Ovary (tissue), 10 donors: ENCODE results near the gene N4BP3. TPM values are rescaled to one million over a fixed set of nuclear protein-coding genes. Genes with fewer than 3 reads are reported as not detected.

Source experiments
- DNase-seq, 5 donors: peaks; one replicate each; pipeline ENCODE4 v3.0.0-alpha.2; 2019 to 2020
- H3K27ac ChIP-seq, 2 donors: fragments of 200-600 bp; one replicate each; pipeline versions ENCODE4 v1.5.1 to v1.8.0; 2019 to 2022
- H3K27me3 ChIP-seq: fragments of 200-600 bp; one replicate; pipeline ENCODE4 v1.8.0; 2022
- H3K36me3 ChIP-seq: fragments of 200-600 bp; sonication (generic); one replicate; pipeline ENCODE4 v1.5.1; 2019
- H3K4me1 ChIP-seq: one replicate; pipeline ENCODE4 v1.8.1; 2013; ENCODE audit warnings: mild to moderate bottlenecking, moderate library complexity; ENCODE audit not compliant: insufficient read depth
- H3K4me3 ChIP-seq: fragments of 200-600 bp; sonication (generic); one replicate; pipeline ENCODE4 v1.5.1; 2017
- H3K9me3 ChIP-seq, 2 donors: fragments of 200-600 bp in 1 of 2; sonication (generic) in 1 of 2; one replicate each; pipeline versions ENCODE4 v1.5.1 to v1.8.1; 2013 to 2019; ENCODE audit warnings: mild to moderate bottlenecking in 1 of 2, moderate library complexity in 1 of 2
- CTCF ChIP-seq, 3 donors: fragments of 450-650 bp in 2 of 3; fragments of 200-600 bp in 1 of 3; IDR thresholded peaks; one replicate each; pipeline versions ENCODE4 v1.5.1 to v1.8.0; 2016 to 2022; ENCODE audit warnings: antibody characterized with exemption in 3 of 3, mild to moderate bottlenecking in 1 of 3
- EP300 ChIP-seq: sonication (generic); formaldehyde crosslinking; IDR thresholded peaks from one replicate; pipeline ENCODE4 v1.6.1; 2017; ENCODE audit warnings: antibody characterized with exemption
- POLR2A ChIP-seq: fragments of 450-650 bp; IDR thresholded peaks from one replicate; pipeline ENCODE4 v1.6.1; 2017; ENCODE audit warnings: antibody characterized with exemption, mild to moderate bottlenecking, moderate library complexity
- WGBS, 3 donors: extraction: QIAGEN DNeasy Blood & Tissue Kit in 1 of 3; methylation state at CpG; one replicate each; pipeline versions ENCODE4 v1.1.5 to v1.1.7; 2013 to 2017; 5-methylcytosine and 5-hydroxymethylcytosine counted together
- intact Hi-C, 4 donors: fragments of 100-400 bp; cut with DNase I; formaldehyde crosslinking; loops; one replicate each; pipeline versions ENCODE4 v1.11.0 to v1.15.1; 2022 to 2023
- long read RNA-seq, 3 donors: library from polyadenylated mRNA in 2 of 3; unstranded in 2 of 3; transcript quantifications; one replicate each; pipeline ENCODE4 v2.0.0 and lab custom pipeline, GENCODE V29; 2021 to 2026
- polyA plus RNA-seq, 2 donors: library from polyadenylated mRNA; stranded (reverse); fragments of 200-250 nt in 1 of 2; fragments of 350-450 nt in 1 of 2; fragmentation: Illumina TruSeq in 1 of 2; extraction: RNeasy Lipid Tissue Mini Kit (QIAGEN cat#74804) in 1 of 2; gene quantifications; one replicate each; pipeline ENCODE4 v1.2.3, GENCODE V29; 2013 to 2014
- total RNA-seq, 7 donors: library from RNA; depleted of rRNA in 2 of 7; stranded (reverse); fragments of >200 nt in 2 of 7; fragmentation: NEBNext Ultra II Directional in 3 of 7; extraction: Animal tissue kit (Norgen Biotek cat#: 25700) in 3 of 7; gene quantifications; one replicate each; pipeline versions ENCODE4 v1.1.0 to v1.2.4, GENCODE V29; 2016 to 2023
- donor health status: DM: no; HTN: no; CAD: no; lungs with moderate emphysema.
- donor health status: DM: no; HTN: no; CAD: no.
- donor health status: Bipolar disorder and iron deficiency.
- donor health status: DM: yes; HTN: yes; CAD: no.
- donor health status: DM: no; HTN: no; CAD: no.
- donor health status: DM: yes; HTN: yes; CAD: no.

N4BP3 gene
- total RNA-seq = 1 to 10 TPM in 2 of 7 donors, under 1 TPM in 5; 0.40 to 1.8 (median 0.58) TPM
- polyA plus RNA-seq = 1 to 10 TPM in 1 of 2 donors, under 1 TPM in 1; 0.58 to 1.3 TPM
- long read RNA-seq, donor 1, full-length matches to known transcripts = 5 of 10 reads
- long read RNA-seq, donor 1, partial matches to known transcripts = 3 of 10 reads
- long read RNA-seq, donor 1, other reads (novel, unspliced or antisense) = 2 of 10 reads
- long read RNA-seq, donor 2, full-length matches to known transcripts = 2 of 2 reads
- long read RNA-seq, donor 2, partial matches to known transcripts = 0 of 2 reads
- long read RNA-seq, donor 2, other reads (novel, unspliced or antisense) = 0 of 2 reads
- long read RNA-seq, donor 3, full-length matches to known transcripts = 1 of 5 reads
- long read RNA-seq, donor 3, partial matches to known transcripts = 0 of 5 reads
- long read RNA-seq, donor 3, other reads (novel, unspliced or antisense) = 4 of 5 reads

- TF ChIP-seq EP300 (no peak), CTCF (IDR thresholded peaks at IDR 0.05) (no peak)
- no peaks in the 10 kb centered on the region for H3K9me3 ChIP-seq
- peak in 3 of 5 donors; percentile 31 to 64 (median 50) for DNase-seq
- H3K36me3 ChIP-seq = no peaks in the 10 kb centered on the region
- no peak within 1 kb of the TSS for H3K27ac ChIP-seq
- no peaks in the 10 kb centered on the region for H3K27me3 ChIP-seq
- WGBS, 3 donors = 1 to 2% (median 1%) methylated on average over 41 to 96 of the region's 96 CpGs
- H3K4me1 ChIP-seq = no peaks in the 10 kb centered on the region
- peak within 1 kb of the TSS; percentile 28 for H3K4me3 ChIP-seq
- intact Hi-C loops = loop anchor here in 1 of 4 donors (10.0 kb wide), 1 partner anchor 292 kb away; no protein-coding TSS in a partner anchor
Measured at GRCh38 chr5:178113141-178113787, at the start of gene N4BP3. TSS of gene N4BP3 (plus strand) at chr5:178113532. CDS start at chr5:178119584, 6,052 bp downstream.

- H3K36me3 ChIP-seq = no peaks in the 10 kb centered on the region
- no peak overlapping the region for H3K27ac ChIP-seq
- no peaks in the 10 kb centered on the region for H3K9me3 ChIP-seq
- intact Hi-C loops = loop anchor here in 1 of 4 donors (10.0 kb wide), 1 partner anchor 463 kb away; the partner anchor contains the start of gene B4GALT7
- H3K27me3 ChIP-seq = no peaks in the 10 kb centered on the region
- 56 to 63% (median 61%) methylated on average over 6 of the region's 6 CpGs for WGBS, 3 donors
- H3K4me3 ChIP-seq = no peak overlapping the region
- DNase-seq = no peak
- TF ChIP-seq EP300 (no peak), POLR2A (no peak), CTCF (IDR thresholded peaks at IDR 0.05) (no peak)
- H3K4me1 ChIP-seq = no peaks in the 10 kb centered on the region
Measured at GRCh38 chr5:178067755-178068154, 45.6 kb upstream of the N4BP3 start.

GRCh38 chr5:178068293-178068692 lies 45.0 kb upstream of the N4BP3 start:
- TF ChIP-seq POLR2A (no peak), EP300 (no peak), CTCF (IDR thresholded peaks at IDR 0.05) (no peak)

GRCh38 chr5:178069909-178070308 lies 43.4 kb upstream of the N4BP3 start:
- no peak overlapping the region for H3K4me3 ChIP-seq
- WGBS, 3 donors = 45 to 50% (median 48%) methylated on average over 5 of the region's 5 CpGs
- intact Hi-C loops = loop anchor here in 1 of 4 donors (10.0 kb wide), 1 partner anchor 465 kb away; the partner anchor contains the start of gene B4GALT7
- peak in 1 of 5 donors; percentile 42 for DNase-seq
- no peaks in the 10 kb centered on the region for H3K27me3 ChIP-seq
- no peak overlapping the region for H3K27ac ChIP-seq
- no peaks in the 10 kb centered on the region for H3K4me1 ChIP-seq
- H3K36me3 ChIP-seq = no peaks in the 10 kb centered on the region
- TF ChIP-seq EP300 (no peak), POLR2A (no peak), CTCF (IDR thresholded peaks at IDR 0.05) (no peak)
- H3K9me3 ChIP-seq = no peaks in the 10 kb centered on the region

More at GRCh38 chr5:178068293-178068692, 45.0 kb upstream of the N4BP3 start:
- no peak overlapping the region for H3K4me3 ChIP-seq
- H3K36me3 ChIP-seq = no peaks in the 10 kb centered on the region
- intact Hi-C loops = loop anchor here in 1 of 4 donors (10.0 kb wide), 1 partner anchor 463 kb away; the partner anchor contains the start of gene B4GALT7
- WGBS, 3 donors = 9 to 13% (median 9%) methylated on average over 5 of the region's 5 CpGs
- H3K9me3 ChIP-seq = no peaks in the 10 kb centered on the region
- no peaks in the 10 kb centered on the region for H3K27me3 ChIP-seq
- H3K4me1 ChIP-seq = no peaks in the 10 kb centered on the region
- H3K27ac ChIP-seq = no peak overlapping the region
- DNase-seq = no peak
